ENCODE measurements around the gene FBXL7.

Gene FBXL7

GRCh38 chr5:15585841-15586591 is 86.0 kb downstream of the FBXL7 start:
- DNase-seq = no peak

- no peak for DNase-seq
These were observed 87.9 kb downstream of the FBXL7 start for GRCh38 chr5:15587916-15588315.

DNA sequence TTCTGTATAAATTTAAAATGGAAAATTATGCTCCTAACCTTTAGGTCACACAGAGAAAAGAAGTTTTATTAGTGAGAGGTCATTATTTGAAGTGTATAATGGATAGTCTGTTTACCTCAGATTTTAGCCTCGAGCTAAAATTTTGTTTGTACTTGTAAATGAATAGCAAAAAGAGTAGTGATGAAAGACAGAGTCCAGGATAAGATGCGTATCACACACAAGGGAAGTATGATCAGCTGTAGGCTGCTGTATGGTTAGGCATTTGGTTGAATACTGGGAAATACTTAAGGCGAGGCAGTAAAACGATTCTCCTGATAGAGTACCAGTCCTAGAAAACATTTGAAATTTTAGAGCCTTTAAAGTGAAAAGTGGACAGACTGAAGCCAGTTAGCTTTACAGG is 92.7 kb downstream of the FBXL7 start:
- no peak for DNase-seq

- DNase-seq = no peak
These were observed 95.1 kb downstream of the FBXL7 start for GRCh38 chr5:15594977-15595568.

GRCh38 chr5:15595929-15596328 is 95.9 kb downstream of the FBXL7 start:
- no peak for DNase-seq

- no peak for DNase-seq
These were observed 97.0 kb downstream of the FBXL7 start for GRCh38 chr5:15596936-15597335.

DNA sequence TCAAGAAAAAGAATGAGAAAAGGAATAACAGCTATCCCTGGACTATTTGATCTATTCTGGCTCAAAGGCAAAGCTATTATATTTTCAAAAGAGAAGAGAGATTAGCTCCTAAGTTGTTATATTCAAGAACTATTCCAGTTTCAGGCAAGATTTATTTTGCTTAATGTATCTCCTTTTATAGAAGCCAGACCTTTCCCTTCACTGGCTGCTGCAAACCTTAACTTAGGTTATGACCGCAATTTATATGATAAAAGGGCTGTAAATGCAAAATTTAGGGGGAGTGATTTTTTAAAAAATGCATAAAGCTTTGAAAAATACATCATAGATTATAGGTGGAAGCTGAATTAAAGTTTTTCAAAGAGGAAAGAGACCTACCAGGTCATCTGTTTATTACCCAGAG is 97.8 kb downstream of the FBXL7 start:
- no peak for DNase-seq

- DNase-seq = no peak
These were observed 98.4 kb downstream of the FBXL7 start for GRCh38 chr5:15598294-15598902.

DNA sequence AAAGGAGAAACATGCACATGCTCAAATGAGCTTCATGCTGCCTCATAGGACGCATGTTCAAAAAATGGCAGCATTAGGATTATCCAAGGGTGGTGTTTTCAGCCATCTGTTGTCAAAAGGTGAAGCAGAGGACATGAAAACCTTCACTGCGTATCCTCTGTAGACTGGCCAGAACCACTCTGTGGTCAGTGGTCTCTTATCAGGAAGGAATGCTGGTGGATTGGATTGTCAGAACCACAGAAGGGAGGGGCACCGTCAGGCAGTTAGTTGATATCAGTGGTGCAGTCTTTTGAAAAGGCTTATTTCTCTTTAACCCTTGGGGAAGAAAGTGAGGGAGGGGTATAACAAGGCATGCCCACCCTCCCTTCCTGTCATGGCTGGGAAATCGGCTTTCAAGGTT is 100.1 kb downstream of the FBXL7 start:
- no peak for DNase-seq

DNA sequence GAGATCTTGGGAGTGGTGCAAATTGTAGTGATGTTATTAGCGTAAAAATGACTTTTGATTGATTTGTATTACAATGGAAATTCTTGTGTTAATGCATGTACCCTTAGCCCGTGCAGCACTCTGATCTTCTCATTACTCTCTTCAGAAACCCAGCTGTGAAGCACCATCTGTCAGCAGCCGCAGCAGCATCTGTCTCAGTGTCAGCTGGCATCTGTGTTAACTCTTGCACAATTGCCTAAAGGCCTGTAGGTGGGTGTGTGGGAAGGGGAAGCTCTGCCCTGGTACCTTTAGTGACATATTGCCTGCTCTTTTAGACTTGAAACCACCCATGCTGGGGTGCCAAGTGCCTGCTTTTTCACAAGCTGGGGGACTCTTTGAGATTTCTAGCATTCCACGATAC is 101.3 kb downstream of the FBXL7 start:
- no peak for DNase-seq

DNA sequence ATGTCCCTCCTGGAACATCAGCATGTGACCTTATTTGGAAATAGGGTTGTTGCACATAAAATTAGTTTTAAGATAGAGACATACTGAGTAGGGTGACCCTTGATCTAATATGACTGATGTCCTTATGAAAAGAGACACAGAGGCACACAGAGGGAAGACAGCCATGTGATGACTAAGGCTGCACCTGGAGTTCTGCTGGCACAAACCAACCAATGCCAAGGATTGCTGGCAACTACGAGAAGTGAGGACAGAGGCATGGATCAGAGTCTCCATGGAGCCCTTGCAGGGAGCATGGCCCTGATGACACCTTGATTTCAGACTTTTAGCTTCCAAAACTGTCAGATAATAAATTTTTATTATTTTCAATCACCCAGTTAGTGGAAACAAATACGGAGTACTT is 101.9 kb downstream of the FBXL7 start:
- no peak for DNase-seq

- no peak for DNase-seq
These were observed 105.0 kb downstream of the FBXL7 start for GRCh38 chr5:15604986-15605385.

DNA sequence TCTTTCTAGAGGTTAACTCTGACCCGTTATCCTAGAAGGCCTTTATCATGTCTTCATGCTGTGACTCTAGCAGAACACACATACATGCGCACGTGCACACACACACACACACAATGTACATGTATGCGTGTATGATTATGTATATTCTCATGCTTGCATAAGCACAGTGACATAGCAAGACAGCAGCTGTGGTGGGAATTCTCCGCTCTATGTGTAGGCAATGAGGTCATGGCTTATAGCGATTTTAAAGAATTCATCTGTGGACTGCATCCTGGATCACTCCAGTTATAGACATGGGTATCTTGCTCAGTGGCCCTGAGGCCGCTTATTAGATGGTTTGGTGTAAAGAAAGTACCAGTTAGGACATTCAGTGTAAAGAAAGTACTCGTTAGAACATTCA is 106.2 kb downstream of the FBXL7 start:
- DNase-seq = no peak

DNA sequence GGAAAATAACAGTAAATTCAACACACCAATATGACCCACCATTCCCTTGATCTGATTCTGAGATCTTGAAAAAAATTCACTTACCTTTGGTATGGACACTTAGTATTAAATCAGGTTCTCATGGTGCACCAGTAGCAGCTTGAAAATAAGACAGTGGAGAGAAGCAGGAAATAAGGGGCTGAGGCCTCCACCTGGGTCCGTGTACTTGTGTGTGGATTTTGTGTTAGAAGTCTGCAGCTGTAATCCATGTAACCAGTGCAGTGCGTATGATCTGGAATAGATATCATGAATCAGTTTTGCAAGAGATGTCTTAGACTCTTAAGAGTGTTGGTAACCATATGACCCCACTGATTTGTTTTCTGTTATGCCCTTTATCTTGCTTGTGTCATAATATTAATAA is 107.1 kb downstream of the FBXL7 start:
- no peak for DNase-seq

- no peak for DNase-seq
These were observed 109.2 kb downstream of the FBXL7 start for GRCh38 chr5:15609076-15609725.

- DNase-seq = no peak
These were observed 110.2 kb downstream of the FBXL7 start for GRCh38 chr5:15610216-15610615.

- DNase-seq = no peak
These were observed 111.0 kb downstream of the FBXL7 start for GRCh38 chr5:15611008-15611407.

DNA sequence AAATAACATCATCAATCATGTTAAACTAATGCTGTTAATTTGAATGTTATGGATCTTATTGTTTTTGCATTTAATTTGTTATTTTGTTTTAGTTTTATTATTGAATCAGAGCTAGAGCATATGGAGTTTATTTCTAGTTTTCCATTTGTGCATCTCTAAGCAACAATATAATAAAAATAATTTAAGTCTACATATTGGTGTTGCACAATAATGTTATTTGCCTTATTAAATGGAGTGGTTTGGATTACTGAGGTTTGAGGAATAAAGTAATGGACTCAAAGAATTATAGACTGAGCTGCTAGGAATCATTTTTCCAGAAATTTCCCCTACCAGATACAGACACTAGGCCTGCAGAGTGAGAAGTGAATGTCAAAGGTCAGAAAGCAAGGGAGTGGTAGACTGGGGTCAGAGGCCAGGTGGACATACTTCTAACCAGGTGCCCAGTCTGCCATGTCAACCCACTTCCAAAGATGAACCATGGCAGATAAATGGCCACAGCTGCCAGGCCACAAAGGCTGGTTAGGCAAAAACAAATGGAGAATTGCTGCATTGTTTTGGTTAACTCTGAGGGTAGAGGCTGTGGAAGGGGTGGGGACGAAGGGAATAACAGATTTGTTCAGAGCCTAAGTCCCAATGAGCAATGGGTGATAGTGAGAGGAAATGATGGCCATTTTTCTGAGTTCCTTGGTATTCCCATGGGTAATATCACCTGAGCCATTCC is 113.1 kb downstream of the FBXL7 start:
- no peak for DNase-seq

DNA sequence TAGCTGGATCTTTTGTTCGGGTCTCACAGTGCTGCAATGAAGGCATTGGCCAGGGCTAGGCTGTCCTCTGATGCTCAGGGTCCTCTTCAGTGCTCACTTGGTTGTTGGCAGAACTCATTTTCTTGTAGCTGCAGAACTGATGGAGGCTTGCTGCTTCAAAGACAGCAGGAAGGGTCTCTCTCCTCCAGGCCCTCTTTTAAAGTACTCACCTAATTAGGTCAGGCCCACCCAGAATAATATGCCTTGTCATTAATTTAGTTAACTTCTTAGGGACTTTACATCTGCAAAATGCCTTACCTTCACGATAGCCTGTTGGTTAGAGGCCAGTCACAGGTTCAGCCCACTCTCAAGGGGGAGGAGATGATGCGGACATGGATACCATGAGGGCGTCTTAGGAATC is 114.7 kb downstream of the FBXL7 start:
- DNase-seq = no peak

- DNase-seq = no peak
These were observed 115.9 kb downstream of the FBXL7 start for GRCh38 chr5:15615859-15616258.

DNA sequence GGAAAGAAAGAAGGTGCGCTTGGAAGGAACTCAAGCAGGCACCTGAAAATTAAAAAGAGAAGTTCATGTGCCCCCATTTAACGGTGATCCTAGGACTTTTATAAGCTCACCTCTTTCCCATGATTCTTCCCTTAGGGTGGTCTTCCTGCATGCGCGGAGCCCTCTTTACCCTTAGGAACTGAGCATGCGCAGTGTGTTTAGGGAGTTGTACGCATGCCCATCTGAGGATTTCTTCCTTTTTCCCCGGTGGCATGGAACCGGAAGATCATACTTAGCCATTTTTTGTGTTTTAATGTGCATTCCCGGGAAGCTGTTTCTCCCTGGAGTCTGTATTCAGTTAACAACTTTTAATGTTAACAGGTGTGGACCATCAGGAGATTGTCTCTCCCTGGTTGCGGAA is 119.0 kb downstream of the FBXL7 start:
- DNase-seq = no peak

DNA sequence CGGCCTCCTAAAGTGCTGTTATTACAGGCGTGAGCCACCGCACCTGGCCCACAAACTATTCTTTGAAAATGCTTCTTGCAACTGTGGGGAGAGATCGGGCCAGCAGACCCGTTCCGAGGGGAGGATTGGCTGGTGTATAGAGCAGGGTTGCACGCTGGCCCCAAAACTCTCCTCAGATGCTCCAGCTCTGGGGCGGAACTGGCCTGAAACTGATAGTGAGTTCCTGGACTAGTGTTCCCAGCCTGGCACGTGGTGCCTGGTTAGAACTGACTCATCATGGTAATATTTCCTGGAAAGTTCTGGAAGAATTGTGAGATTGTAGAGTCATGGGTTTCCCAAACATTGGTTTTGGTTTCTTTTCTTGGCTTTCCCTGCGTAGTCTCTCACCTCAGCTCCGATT is 120.5 kb downstream of the FBXL7 start:
- no peak for DNase-seq

DNA sequence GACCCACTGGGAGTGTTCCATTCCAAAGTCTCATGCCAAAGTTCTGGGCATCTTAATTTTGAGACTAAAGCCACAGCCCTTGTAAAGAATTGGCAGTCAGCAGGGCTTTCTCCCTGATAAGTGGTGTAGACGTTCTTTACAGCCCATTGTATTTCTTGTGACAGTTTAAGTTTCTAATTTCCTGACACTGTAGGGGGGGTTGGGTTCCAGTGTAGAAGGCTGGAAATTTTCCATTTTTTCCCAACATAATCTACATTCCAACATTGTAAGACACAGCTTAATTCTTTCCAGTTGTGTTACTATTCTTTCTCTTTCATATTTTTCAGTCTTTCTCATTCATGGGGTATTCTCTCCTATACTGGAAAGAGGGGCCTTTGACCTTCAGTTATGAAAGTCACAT is 121.1 kb downstream of the FBXL7 start:
- DNase-seq = no peak
